SK-N-MC (cell line): ENCODE data around the gene AKT2.

Source experiments
- EZH2 ChIP-seq: fragments of 200-600 bp; sonication (generic); IDR thresholded peaks from one replicate; pipeline ENCODE4 v1.6.1; 2017; ENCODE audit warnings: antibody characterized with exemption
- POLR2AphosphoS5 ChIP-seq: IDR thresholded peaks from 2 replicates; pipeline ENCODE4 v1.6.1; 2012; ENCODE audit warnings: mild to moderate bottlenecking, low read depth, low read length, borderline replicate concordance

DNA sequence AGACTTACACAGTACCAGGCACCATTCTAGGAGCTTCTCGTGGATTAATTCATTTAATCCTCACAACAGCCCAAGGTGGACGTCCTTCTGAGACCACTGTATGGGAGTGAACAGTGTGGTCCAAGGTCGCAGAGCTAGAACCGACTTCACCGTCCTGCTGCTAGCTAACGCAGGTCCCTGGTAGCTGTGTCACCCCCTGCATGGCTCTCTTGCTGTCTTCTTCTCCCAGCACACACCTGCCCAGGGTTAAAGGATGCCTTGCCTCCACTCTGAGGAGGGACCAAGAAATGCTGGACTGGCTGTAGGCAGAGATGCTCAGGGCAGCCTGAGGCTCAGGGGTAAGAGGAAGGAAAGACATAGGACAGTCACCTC lies 3.0 kb downstream of the AKT2 start:
- TF ChIP-seq EZH2 (no peak), POLR2AphosphoS5 (no peak)
